ENCODE measurements around the gene DOCK3. TPM values are rescaled to one million over a fixed set of nuclear protein-coding genes. Genes with fewer than 3 reads are reported as not detected.
"Not testable (repeated sequence)": the region's sequence is repeated elsewhere in the genome, so short reads cannot be mapped to it uniquely, and the experiment has no call there.

DOCK3 gene
- total RNA-seq, 2 experiments from 2014 or later, result 1.00 to 1.1 TPM

DNA sequence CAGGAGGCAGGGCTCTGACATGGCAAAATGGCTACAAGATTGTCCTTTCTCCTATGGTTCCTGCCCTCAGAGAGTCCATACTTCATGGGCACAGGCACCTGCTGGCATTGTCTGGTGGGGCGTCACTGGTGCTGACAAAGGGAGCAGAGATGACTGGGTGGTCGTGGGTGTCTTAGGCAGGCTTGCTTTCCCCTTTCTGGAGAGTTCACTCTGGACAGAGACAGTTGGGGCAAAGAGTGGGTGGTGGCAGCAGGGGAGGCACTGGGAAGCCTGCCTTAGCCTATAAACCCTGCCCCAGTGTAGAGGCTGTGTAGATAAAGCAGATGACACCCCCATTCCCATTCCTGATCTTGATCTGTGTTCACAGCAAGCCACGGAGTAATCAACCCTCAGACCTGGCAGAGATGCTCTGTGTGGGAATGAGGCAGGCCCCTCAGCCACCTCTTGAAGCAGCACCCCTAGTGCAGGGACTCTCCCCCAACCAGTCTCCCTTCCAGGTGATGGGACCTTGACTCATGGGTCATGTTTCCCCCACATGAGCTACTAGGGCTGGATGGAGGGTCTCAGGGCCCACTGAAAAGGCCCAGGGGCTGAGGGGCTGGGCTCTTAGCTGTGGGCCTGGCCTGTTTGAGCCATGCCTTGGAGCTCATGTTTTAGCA lies 20.7 kb upstream of the DOCK3 start:
- no peaks in the 10 kb centered on the region for H3K27me3 Mint-ChIP-seq
- H3K4me3 Mint-ChIP-seq, result no peak overlapping the region
- peaks cover 26% of the 10 kb centered on the region for H3K4me1 Mint-ChIP-seq
- no peaks in the 10 kb centered on the region for H3K9me3 Mint-ChIP-seq
- CTCF ChIA-PET, result interaction anchor here (1.3 to 3.4 kb wide), 6 partner anchors 10 to 63 kb away, joined by 3 to 34 read pairs (median 5); partner anchors contain the start of gene MAPKAPK3
- no peak for DNase-seq
- peaks cover 4% of the 10 kb centered on the region for H3K36me3 Mint-ChIP-seq (ENCODE audit: low read depth)
- POLR2A ChIA-PET, result no interaction called here
- H3K27ac Mint-ChIP-seq, result no peak overlapping the region

DNA sequence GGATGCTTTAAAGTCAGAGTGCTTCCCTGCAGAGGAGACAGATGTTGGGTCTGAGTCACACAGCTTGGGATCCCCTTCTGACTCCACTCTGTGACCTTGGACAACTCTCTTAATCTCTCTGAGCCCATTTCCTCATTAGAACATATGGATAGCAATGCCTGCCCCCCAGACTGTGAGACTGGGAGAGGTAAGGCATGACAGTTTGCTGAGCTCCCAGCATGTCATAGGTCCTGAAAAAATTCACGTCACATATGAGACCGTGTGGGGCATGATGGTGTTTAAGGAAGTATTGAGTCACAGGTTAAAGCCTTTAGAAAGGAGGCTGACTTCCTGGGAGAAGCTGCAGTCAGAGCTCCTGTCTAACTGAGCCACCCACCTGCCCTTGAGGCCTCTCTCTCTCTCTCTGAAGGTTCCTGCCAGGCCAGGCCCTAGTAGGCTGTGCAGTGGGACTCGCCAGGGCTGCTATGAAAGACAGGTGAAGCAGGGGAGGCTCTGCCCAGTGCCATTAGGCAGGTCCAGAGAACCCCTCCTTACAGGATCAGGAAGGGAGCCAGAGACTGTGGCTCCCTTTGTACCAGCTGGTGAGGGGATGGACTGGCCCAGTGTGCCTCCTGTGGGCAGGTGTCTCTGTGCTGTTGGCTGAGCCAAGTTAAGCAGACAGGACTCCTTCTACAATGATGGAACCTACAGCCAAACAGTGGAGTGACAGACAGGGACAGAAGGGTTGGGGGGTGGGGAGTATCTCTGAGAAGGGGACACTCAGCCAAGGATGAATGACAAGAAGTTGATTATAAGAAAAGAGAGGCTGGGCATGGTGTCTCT lies 19.5 kb upstream of the DOCK3 start:
- H3K36me3 Mint-ChIP-seq (ENCODE audit: low read depth), result peaks cover 2% of the 10 kb centered on the region
- peaks cover 26% of the 10 kb centered on the region for H3K4me1 Mint-ChIP-seq
- H3K27ac Mint-ChIP-seq, result peak overlapping the region; percentile 14
- H3K9me3 Mint-ChIP-seq, result no peaks in the 10 kb centered on the region
- H3K4me3 Mint-ChIP-seq, result no peak overlapping the region
- CTCF ChIA-PET, result interaction anchor here (0.7 to 3.4 kb wide), 6 partner anchors 9 to 915 kb away, joined by 3 to 34 read pairs (median 4); partner anchors contain the start of gene MAPKAPK3
- no peaks in the 10 kb centered on the region for H3K27me3 Mint-ChIP-seq
- no peak for DNase-seq
- POLR2A ChIA-PET, result no interaction called here

DNA sequence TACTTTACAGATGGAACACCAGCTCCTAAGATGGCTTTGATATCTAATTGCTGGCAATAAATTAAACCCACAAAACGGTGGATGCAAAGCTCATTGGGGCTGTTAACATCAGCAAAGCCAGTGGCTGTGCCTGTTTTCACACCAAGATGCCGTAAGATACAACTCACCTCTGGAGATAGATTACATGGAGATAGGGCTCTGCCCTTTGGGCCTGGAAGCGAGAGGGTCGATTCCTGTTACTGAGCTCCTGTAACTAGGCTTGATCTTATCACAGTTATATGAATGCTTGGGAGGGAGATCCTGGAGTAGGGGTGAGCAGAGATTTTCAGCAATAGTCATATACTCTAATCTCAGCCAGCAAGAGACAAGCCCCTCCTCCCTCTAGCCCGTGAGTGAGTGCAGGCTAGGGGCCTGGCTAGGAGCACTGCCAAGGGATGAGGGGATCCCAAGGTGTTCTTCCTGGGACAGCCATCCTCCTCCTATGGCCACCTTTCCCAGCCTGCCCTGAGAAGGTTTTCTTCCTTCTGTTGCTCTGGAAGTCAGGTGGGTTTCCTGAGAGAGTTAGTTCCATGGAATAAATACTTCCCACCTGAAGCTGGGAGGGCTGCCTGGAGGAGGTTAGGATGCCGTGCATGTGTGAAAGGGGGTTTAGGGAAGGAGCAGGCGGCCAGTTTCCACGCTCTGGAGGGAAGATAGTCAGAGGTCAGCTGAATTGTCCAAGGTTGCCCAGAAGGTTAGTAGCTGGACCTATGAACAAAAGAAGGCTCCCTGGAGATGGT lies 18.1 kb upstream of the DOCK3 start:
- Mint-ChIP-seq H3K4me3 (no peak overlapping the region), H3K27me3 (no peaks in the 10 kb centered on the region), H3K36me3 (ENCODE audit: low read depth) (no peaks in the 10 kb centered on the region), H3K27ac (no peak overlapping the region), H3K4me1 (peaks cover 24% of the 10 kb centered on the region), H3K9me3 (no peaks in the 10 kb centered on the region)
- CTCF ChIA-PET, result interaction anchor here (0.8 to 1.8 kb wide), 3 partner anchors 19 to 89 kb away, joined by 3 to 4 read pairs (median 3); partner anchors contain the start of gene C3orf18
- POLR2A ChIA-PET, result no interaction called here
- DNase-seq, result no peak

DNA sequence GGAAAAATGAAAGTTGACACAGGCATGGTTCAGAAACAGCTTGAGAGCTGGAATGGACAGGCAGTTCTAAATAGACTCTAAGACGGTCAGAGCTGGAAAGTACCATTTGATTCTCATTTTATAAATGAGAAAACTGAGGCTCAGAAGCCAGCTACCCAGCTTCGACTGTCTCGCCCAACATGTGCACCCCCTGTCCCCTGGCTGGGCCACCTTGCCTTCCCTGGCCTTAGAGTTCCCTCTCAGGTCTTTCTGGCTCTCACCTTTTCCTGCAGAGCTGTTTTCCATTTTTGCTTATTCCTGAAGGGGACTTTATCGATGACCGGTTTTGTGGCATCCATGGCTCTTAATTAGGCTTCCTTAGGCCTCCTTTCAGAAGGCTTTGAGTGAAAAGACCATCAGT lies 17.3 kb upstream of the DOCK3 start:
- ChIA-PET POLR2A (no interaction called here), CTCF (interaction anchor here (1.3 to 1.8 kb wide), 2 partner anchors 18 to 90 kb away, joined by 3 to 4 read pairs; partner anchors contain the start of gene C3orf18)
- Mint-ChIP-seq H3K4me3 (no peak overlapping the region), H3K27ac (no peak overlapping the region), H3K36me3 (ENCODE audit: low read depth) (no peaks in the 10 kb centered on the region), H3K9me3 (no peaks in the 10 kb centered on the region), H3K27me3 (peaks cover 2% of the 10 kb centered on the region), H3K4me1 (peaks cover 21% of the 10 kb centered on the region)
- DNase-seq, result no peak

- Mint-ChIP-seq H3K4me3 (no peak overlapping the region), H3K4me1 (peaks cover 21% of the 10 kb centered on the region), H3K9me3 (no peaks in the 10 kb centered on the region), H3K36me3 (ENCODE audit: low read depth) (no peaks in the 10 kb centered on the region), H3K27me3 (peaks cover 2% of the 10 kb centered on the region), H3K27ac (no peak overlapping the region)
- no peak for DNase-seq
- CTCF ChIA-PET, result interaction anchor here (0.8 kb wide), 1 partner anchor 85 kb away, joined by 3 read pairs; no protein-coding TSS in a partner anchor
- POLR2A ChIA-PET, result no interaction called here
These were observed 16.9 kb upstream of the DOCK3 start for GRCh38 chr3:50657816-50658215.

GRCh38 chr3:50658416-50658815 lies 16.3 kb upstream of the DOCK3 start:
- peaks cover 2% of the 10 kb centered on the region for H3K27me3 Mint-ChIP-seq
- CTCF ChIA-PET, result interaction anchor here (0.6 to 0.8 kb wide), 3 partner anchors 9 to 86 kb away, joined by 3 to 4 read pairs (median 3); no protein-coding TSS in a partner anchor
- peaks cover 17% of the 10 kb centered on the region for H3K4me1 Mint-ChIP-seq
- H3K9me3 Mint-ChIP-seq, result no peaks in the 10 kb centered on the region
- DNase-seq, result no peak
- no peak overlapping the region for H3K4me3 Mint-ChIP-seq
- no peak overlapping the region for H3K27ac Mint-ChIP-seq
- POLR2A ChIA-PET, result no interaction called here
- no peaks in the 10 kb centered on the region for H3K36me3 Mint-ChIP-seq (ENCODE audit: low read depth)

- no peak for DNase-seq
- Mint-ChIP-seq H3K4me3 (no peak overlapping the region), H3K9me3 (no peaks in the 10 kb centered on the region), H3K36me3 (ENCODE audit: low read depth) (no peaks in the 10 kb centered on the region), H3K27ac (no peak overlapping the region), H3K4me1 (peaks cover 14% of the 10 kb centered on the region), H3K27me3 (peaks cover 2% of the 10 kb centered on the region)
- CTCF ChIA-PET, result interaction anchor here (0.6 to 0.8 kb wide), 3 partner anchors 10 to 86 kb away, joined by 3 to 4 read pairs (median 3); no protein-coding TSS in a partner anchor
- POLR2A ChIA-PET, result no interaction called here
These were observed 15.9 kb upstream of the DOCK3 start for GRCh38 chr3:50658831-50659230.

GRCh38 chr3:50660386-50660785 lies 14.3 kb upstream of the DOCK3 start:
- no peaks in the 10 kb centered on the region for H3K36me3 Mint-ChIP-seq (ENCODE audit: low read depth)
- CTCF ChIA-PET, result no interaction called here
- no peak for DNase-seq
- H3K27ac Mint-ChIP-seq, result no peak overlapping the region
- peaks cover 7% of the 10 kb centered on the region for H3K4me1 Mint-ChIP-seq
- no peaks in the 10 kb centered on the region for H3K9me3 Mint-ChIP-seq
- H3K4me3 Mint-ChIP-seq, result no peak overlapping the region
- H3K27me3 Mint-ChIP-seq, result peaks cover 2% of the 10 kb centered on the region
- POLR2A ChIA-PET, result no interaction called here

GRCh38 chr3:50661321-50661837 lies 13.3 kb upstream of the DOCK3 start:
- no peak overlapping the region for H3K27ac Mint-ChIP-seq
- peaks cover 3% of the 10 kb centered on the region for H3K27me3 Mint-ChIP-seq
- ChIA-PET CTCF (interaction anchor here (0.6 kb wide), 1 partner anchor 52 kb away, joined by 3 read pairs; no protein-coding TSS in a partner anchor), POLR2A (no interaction called here)
- DNase-seq, result no peak
- H3K4me3 Mint-ChIP-seq, result no peak overlapping the region
- H3K9me3 Mint-ChIP-seq, result no peaks in the 10 kb centered on the region
- H3K36me3 Mint-ChIP-seq (ENCODE audit: low read depth), result no peaks in the 10 kb centered on the region
- H3K4me1 Mint-ChIP-seq, result peaks cover 10% of the 10 kb centered on the region

- Mint-ChIP-seq H3K36me3 (ENCODE audit: low read depth) (no peaks in the 10 kb centered on the region), H3K27ac (peak overlapping the region; percentile 21), H3K4me1 (peaks cover 10% of the 10 kb centered on the region), H3K9me3 (no peaks in the 10 kb centered on the region), H3K27me3 (peaks cover 7% of the 10 kb centered on the region), H3K4me3 (no peak overlapping the region)
- ChIA-PET POLR2A (no interaction called here), CTCF (interaction anchor here (0.6 to 1.2 kb wide), 4 partner anchors 9 to 624 kb away, joined by 3 to 4 read pairs (median 4); partner anchors contain the start of gene DOCK3)
- no peak for DNase-seq
These were observed 12.3 kb upstream of the DOCK3 start for GRCh38 chr3:50662408-50662807.

DNA sequence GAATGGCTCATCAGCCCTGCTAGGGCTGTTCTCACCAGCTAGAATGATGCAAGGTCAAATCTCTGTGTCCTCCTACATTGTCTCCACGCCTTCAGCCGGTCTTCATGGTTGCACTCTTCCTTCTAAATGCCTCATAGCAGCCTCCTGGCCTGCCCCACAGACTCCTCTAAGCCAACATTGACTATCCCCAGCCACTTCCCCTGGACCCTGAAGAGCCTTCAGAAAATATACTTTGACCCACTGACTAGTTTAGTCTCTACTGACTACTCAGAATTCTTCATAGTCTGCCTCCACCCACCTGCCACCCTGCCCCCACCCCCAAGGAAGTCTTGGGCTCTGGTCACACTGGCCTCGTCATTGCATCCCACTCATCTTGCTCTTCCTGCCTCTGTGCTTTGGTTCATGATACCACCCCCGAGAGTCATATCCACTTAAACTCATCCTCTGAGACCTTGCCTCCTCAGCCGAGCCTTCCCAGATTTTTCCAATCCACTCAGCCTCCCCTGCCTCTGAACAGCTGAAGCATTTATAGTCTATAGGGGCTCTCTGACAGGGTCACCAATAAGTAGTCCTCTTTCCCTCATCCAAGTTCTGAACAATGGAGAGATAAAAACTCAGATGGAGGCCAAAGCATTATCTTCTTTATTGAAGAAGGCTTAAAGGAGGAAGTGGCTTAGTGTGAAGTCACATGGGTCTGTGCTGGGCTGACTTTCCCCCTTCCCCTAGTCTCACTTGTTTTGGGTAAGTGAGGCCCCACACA lies 9.5 kb upstream of the DOCK3 start:
- peak overlapping the region; percentile 44 for H3K27ac Mint-ChIP-seq
- POLR2A ChIA-PET, result no interaction called here
- no peaks in the 10 kb centered on the region for H3K36me3 Mint-ChIP-seq (ENCODE audit: low read depth)
- no peaks in the 10 kb centered on the region for H3K9me3 Mint-ChIP-seq
- CTCF ChIA-PET, result interaction anchor here (1.0 kb wide), 1 partner anchor 49 kb away, joined by 4 read pairs; no protein-coding TSS in a partner anchor
- no peak for DNase-seq
- H3K27me3 Mint-ChIP-seq, result peaks cover 11% of the 10 kb centered on the region
- H3K4me3 Mint-ChIP-seq, result no peak overlapping the region
- peaks cover 10% of the 10 kb centered on the region for H3K4me1 Mint-ChIP-seq

- CTCF ChIA-PET; DNase-seq; H3K4me1 Mint-ChIP-seq; H3K9me3 Mint-ChIP-seq; H3K4me3 Mint-ChIP-seq; POLR2A ChIA-PET; H3K36me3 Mint-ChIP-seq (ENCODE audit: low read depth): not testable (repeated sequence)
- peak overlapping the region; percentile 44 for H3K27ac Mint-ChIP-seq
- H3K27me3 Mint-ChIP-seq, result peaks cover 15% of the 10 kb centered on the region
These were observed 8.9 kb upstream of the DOCK3 start for GRCh38 chr3:50665841-50666115.
